ENCODE measurements around the gene SNX17.

Gene SNX17

GRCh38 chr2:27369471-27370025 lies 868 bp upstream of the SNX17 start:
- DNase-seq (ENCODE audit: low read depth, low spot score), result peak; percentile 85

GRCh38 chr2:27370816-27371620 lies 602 bp downstream of the SNX17 start:
- DNase-seq (ENCODE audit: low read depth, low spot score), result peak; percentile 50

GRCh38 chr2:27372937-27373336 lies 2.5 kb downstream of the SNX17 start:
- DNase-seq (ENCODE audit: low read depth, low spot score), result no peak

GRCh38 chr2:27373567-27373966 lies 3.2 kb downstream of the SNX17 start:
- no peak for DNase-seq (ENCODE audit: low read depth, low spot score)

- no peak for DNase-seq (ENCODE audit: low read depth, low spot score)
These were observed 5.2 kb downstream of the SNX17 start for GRCh38 chr2:27375513-27376099.

GRCh38 chr2:27376151-27376865 lies 5.9 kb downstream of the SNX17 start:
- no peak for DNase-seq (ENCODE audit: low read depth, low spot score)

- DNase-seq (ENCODE audit: low read depth, low spot score), result no peak
These were observed 6.6 kb downstream of the SNX17 start for GRCh38 chr2:27376866-27377617.

- DNase-seq (ENCODE audit: low read depth, low spot score), result no peak
These were observed 7.2 kb downstream of the SNX17 start for GRCh38 chr2:27377618-27378095.

GRCh38 chr2:27378096-27378808 lies 7.8 kb downstream of the SNX17 start:
- peak; percentile 34 for DNase-seq (ENCODE audit: low read depth, low spot score)

- no peak for DNase-seq (ENCODE audit: low read depth, low spot score)
These were observed 8.4 kb downstream of the SNX17 start for GRCh38 chr2:27378809-27379290.

GRCh38 chr2:27379383-27379835 lies 9.0 kb downstream of the SNX17 start:
- no peak for DNase-seq (ENCODE audit: low read depth, low spot score)

- DNase-seq (ENCODE audit: low read depth, low spot score), result peak; percentile 51
These were observed 9.6 kb downstream of the SNX17 start for GRCh38 chr2:27379836-27380625.

GRCh38 chr2:27380626-27381545 lies 10.5 kb downstream of the SNX17 start, which contains the start of gene ZNF513:
Gene ZNF513, minus strand, starts transcription at chr2:27380734. Its CDS starts 208 bp downstream, at chr2:27380526.
- peak; percentile 99 for DNase-seq (ENCODE audit: low read depth, low spot score)

- DNase-seq (ENCODE audit: low read depth, low spot score), result no peak
These were observed 11.3 kb downstream of the SNX17 start for GRCh38 chr2:27381577-27382181.

- DNase-seq (ENCODE audit: low read depth, low spot score), result no peak
These were observed 20.6 kb downstream of the SNX17 start for GRCh38 chr2:27390822-27391679.

- no peak for DNase-seq (ENCODE audit: low read depth, low spot score)
These were observed 22.8 kb downstream of the SNX17 start for GRCh38 chr2:27393225-27393624.

GRCh38 chr2:27398962-27399361 lies 28.5 kb downstream of the SNX17 start:
- no peak for DNase-seq (ENCODE audit: low read depth, low spot score)
